Glomerular visceral epithelial cell (primary cell): Measurements from ENCODE around the gene ZNF286A.
"Not testable (repeated sequence)": the region's sequence is repeated elsewhere in the genome, so short reads cannot be mapped to it uniquely, and the experiment has no call there.

Experiments used
- DNase-seq: peaks from one replicate; pipeline ENCODE4 v3.0.0-alpha.2; 2016; ENCODE audit errors: extremely low spot score

The ZNF286A gene

GRCh38 chr17:15699413-15699924, at the start of gene ZNF286A:
TSS of gene ZNF286A (plus strand) at chr17:15699752. CDS start at chr17:15700330, 578 bp downstream.
- DNase-seq: peak; percentile 100

GRCh38 chr17:15649861-15650421, 49.6 kb upstream of the ZNF286A start:
- DNase-seq: no peak

DNA sequence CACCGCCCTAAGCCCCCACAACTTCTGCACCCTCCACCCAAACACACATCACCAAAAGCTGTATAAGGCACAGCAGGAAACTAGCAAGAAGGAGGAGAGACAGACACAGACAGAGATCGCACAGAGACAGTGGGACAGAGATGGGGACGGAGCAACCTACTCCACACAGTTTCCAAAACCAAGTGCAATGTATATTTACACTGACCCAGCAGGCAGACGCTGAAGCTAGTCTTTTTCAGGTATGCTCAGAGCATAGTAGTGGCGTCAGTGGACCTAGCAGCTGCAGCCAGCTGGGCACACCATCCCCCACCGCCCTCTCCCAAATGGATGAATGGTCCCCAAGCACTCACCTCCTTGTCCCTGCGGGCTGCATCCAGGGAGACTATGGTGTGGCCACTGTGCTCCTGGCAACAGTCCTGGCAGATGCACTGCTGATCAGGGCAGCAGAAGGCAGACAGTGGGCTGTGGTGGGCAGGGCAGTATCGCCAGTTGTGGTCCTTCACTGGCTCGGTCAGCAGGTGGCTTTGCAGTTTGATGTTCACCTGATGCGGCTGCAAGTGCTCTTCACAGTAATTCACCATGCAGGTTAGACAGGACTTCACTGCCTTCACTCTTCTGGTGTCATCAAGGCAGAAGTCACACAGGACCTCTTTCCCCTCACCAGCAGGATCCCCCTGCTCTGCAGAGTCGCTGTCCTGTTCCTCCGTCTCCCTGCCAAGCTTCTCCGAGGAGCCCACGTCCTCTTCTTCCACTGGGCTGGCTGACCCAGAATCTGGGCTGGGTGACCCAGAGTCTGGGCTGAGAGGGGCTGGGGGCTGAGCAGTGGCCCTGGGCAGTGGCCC, 48.6 kb upstream of the ZNF286A start:
- DNase-seq: no peak

DNA sequence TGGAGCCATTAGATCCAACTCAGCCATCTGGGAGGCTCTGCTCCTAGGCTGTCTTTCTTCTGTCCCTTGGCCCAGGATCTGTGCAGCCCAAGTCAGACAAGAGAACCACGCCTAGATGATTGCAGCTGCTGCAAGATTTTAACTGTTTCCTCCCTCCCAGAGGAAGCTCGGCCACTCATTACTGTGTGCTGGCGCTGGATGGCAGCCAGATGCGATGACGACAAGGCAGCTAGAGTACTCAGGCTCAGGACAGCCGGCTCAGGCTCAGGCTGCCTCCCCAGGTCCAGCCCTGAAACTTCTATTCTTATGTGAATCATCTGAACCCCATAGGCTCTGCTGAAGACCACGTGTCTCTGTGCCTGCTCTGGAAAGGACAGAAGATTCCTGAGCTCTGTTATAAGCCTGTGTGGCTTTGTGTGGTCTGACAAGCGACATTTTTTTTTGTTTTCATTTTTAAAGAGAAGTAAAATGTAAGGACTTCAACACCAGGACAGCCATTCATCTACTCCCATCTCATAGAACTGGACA, 47.9 kb upstream of the ZNF286A start:
- DNase-seq: peak; percentile 99

- no peak for DNase-seq
Observed at GRCh38 chr17:15652960-15653359, 46.6 kb upstream of the ZNF286A start.

- DNase-seq: not testable (repeated sequence)
Observed at GRCh38 chr17:15654401-15654800, 45.2 kb upstream of the ZNF286A start.

DNA sequence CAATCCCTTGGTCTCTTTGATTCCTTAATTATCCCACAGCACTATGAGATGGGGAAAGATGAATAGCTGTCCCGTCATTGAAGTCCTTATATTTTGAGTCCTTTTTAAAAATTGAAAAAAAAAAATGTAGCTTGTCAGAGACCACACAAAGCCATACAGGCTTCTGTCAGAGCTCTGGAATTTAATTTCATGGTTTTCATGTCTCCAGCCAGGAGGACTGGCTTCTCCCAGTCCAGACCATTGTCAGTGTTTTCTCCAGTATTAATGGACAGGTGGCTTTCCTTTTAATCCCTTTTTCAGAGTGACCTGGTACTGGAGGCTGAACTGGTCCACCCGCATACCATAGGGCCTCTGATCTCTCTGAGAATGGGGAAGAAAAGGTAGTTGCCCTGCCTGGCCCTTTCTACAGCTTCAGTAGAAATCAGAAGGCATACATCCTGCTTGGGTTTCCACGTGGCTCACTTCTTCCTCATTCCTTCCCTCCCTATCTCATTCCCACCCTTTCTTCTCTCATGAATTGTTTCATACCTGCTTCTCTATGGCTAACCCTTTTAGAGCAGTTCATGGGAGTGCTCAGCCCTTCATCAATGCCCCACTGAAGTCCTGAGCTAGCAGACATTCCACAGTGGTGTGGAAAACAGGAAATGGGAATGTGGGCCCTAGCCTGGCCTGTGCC, 44.5 kb upstream of the ZNF286A start:
- peak; percentile 46 for DNase-seq

GRCh38 chr17:15657868-15658267, 41.7 kb upstream of the ZNF286A start:
- DNase-seq: no peak

DNA sequence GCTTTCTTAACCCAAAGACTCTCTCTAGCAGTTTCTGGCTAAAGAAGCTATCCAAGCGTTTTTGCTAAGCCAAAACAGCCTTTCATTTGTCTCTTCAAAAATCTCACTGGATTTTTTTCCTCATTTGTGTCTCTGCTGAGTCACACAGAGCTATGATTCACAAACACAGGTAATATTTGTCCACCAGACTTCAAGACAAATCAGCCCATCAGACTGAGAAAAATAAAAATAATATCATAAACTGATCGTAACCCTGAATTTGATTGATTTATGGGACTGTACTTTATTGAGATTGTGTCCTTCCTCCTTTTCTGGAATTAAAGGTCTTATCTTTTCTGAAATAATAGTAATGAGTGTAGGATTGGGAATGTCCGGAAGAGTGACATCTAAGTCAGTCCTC, 41.3 kb upstream of the ZNF286A start:
- DNase-seq: no peak

- DNase-seq: no peak
Observed at GRCh38 chr17:15659236-15659635, 40.3 kb upstream of the ZNF286A start.

- DNase-seq: peak; percentile 79
Observed at GRCh38 chr17:15659663-15660062, 39.9 kb upstream of the ZNF286A start.

DNA sequence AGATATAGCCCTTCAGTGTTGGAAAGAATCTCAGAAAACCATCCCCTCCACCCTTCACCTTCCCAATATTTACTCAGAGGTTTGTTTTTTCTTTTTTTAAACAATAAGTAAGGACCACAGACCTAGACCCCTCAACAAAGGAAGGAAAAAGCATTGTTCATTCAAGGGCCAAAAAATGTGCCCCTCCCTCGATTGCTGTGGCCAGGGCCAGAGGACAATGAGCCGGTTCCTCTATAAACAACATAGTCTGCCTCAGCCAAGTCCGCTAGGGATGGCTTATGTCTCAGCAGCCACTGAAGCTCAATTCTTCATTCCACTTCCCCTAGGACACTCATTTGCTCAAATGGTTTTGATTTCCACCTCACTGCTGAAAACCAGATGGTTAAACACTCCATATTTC, 39.5 kb upstream of the ZNF286A start:
- DNase-seq: no peak

GRCh38 chr17:15662681-15663080, 36.9 kb upstream of the ZNF286A start:
- DNase-seq: no peak

GRCh38 chr17:15663176-15663575, 36.4 kb upstream of the ZNF286A start:
- no peak for DNase-seq

GRCh38 chr17:15663691-15664090, 35.9 kb upstream of the ZNF286A start:
- no peak for DNase-seq

DNA sequence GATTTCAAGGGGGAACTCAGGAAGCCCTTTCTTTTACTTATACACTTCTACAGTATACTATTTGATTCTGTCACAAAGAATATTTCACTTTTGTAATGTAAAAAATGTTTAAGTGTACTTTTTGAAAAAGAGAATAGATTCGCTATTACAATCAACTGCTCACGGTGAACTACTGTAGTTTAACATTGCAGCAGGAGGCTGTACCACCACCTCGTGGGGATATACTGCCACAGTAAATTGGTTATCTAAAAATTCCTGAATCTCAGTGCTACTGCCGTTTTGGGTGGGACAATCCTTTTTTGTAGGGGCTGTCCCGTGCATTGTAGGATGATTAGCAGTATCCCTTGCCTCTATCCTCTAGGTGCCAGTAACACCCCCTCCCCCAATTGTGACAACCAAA, 30.0 kb upstream of the ZNF286A start:
- not testable (repeated sequence) for DNase-seq

- DNase-seq: not testable (repeated sequence)
Observed at GRCh38 chr17:15674640-15675039, 24.9 kb upstream of the ZNF286A start.

GRCh38 chr17:15675991-15676390, 23.6 kb upstream of the ZNF286A start:
- DNase-seq: not testable (repeated sequence)

DNA sequence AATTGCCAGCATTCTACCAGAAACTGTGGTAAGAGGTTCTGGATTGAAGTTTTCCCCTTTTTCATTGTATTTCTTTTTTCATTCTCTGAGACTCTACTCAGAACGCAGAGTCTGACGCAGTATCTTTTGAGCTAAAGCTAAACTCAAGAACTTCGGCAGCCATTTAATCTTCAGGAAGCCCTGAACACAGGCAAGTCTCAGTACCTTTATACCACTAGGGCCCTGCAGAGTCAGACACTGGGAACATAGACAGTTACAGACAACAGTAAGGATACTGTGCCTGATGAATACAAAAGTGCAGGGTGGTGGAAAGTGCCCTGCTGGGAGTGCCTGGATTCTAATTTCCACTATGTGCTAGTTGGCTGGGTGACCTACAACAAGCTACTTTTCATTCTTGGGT, 16.4 kb upstream of the ZNF286A start:
- not testable (repeated sequence) for DNase-seq

DNA sequence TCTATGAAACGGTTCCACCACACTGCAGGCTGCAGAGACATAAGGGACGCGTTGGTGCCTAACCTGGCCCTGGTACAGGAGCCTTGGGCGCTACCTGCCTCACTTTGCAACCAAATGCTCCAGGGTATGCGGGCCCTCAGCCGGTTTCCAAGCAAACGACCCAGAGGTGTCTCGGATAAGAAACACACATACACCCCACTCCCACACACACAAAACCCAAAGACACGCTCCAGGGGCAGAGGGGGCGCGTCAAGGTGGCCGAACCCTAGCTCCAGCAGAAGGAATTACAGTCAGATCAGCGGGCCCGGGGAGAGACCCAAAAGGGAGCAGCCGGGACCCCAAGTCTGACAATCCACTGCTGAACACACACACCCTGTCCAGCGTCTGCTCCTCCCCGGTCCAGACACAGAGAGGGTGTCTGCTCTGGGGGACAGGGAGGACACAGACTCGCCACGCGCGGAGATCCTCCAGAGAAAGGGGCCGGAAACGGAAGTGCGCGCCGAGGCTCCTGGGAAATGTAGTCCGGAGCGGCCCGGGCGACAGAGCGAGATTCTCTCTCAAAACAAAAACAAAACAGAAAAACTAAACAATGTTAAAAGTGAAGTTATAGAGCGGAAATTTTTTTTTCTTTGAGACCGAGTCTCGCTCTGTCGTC, 15.6 kb upstream of the ZNF286A start, which contains the start of gene TRIM16:
Gene TRIM16, minus strand, starts transcription at position 488 of the 655 bp plus-strand sequence. CDS start 32,702 bp downstream, outside the sequence.
- DNase-seq: peak; percentile 56

- DNase-seq: not testable (repeated sequence)
Observed at GRCh38 chr17:15687494-15687893, 12.1 kb upstream of the ZNF286A start.

- DNase-seq: not testable (repeated sequence)
Observed at GRCh38 chr17:15698967-15699366, 585 bp upstream of the ZNF286A start.
